Measurements from ENCODE around the gene PHLPP1. TPM values are rescaled to one million over a fixed set of nuclear protein-coding genes. Genes with fewer than 3 reads are reported as not detected.
A peak's percentile ranks its signal among the peaks of the same experiment; 100 is the strongest.

The PHLPP1 gene
- total RNA-seq, 1 experiment from 2014 or later = 39.9 TPM

DNA sequence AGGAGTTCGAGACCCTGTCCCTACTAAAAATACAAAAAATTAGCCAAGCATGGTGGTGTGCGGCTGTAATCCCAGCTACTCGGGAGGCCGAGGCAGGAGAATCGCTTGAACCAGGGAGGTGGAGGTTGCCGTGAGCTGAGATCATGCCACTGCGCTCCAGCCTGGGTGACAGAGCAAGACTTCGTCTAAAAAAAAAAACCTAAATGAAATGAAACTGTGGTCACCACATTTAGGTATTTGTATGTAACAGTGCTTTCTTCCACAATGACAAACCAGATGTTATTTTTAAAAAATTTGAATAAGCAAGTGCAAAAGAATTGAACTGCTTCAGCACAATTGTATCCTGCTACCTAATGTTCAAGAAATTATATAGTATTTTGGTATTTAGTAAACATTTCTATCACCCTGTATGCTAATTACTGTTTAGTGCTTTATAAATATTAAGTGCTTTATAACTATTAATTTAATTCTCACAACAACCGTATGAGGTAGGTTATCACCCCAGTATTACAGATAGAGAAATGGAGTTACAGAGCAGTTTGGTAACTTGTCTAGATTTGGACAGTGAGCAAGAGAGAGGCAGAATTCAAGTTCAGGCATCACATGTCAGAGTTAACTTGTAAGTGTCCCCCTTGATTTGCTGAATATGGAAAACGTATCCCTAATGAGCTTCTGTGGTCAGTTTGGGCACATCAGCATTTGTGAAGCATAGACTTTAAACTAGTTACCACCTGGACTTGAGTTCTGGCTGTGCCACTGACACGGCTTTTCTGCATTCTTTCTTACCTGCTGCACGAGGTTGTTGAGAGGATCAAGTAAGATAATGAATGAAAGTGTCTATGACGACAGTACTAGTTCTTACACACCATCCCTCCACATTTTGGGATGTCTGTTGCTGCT lies 14.4 kb downstream of the PHLPP1 start:
- Histone ChIP-seq H3K79me2 (ENCODE audit: insufficient read depth, low read length) (peaks cover 67% of the 10 kb centered on the region; the same call in 1 of the 2 replicates), H2AK5ac (ENCODE audit: insufficient read length, low read length) (no peak overlapping the region), H3K23ac (ENCODE audit: insufficient read length, low read depth, low read length) (no peak overlapping the region), H4K8ac (replicated peaks; ENCODE audit: insufficient read length, low read depth, low read length) (no peak overlapping the region), H3T11ph (ENCODE audit: low read length) (no peak overlapping the region), H3K79me1 (ENCODE audit: insufficient read depth, low read depth, low read length, poor library complexity, severe bottlenecking) (peaks cover 3% of the 10 kb centered on the region), H2AFZ (ENCODE audit: low read length) (no peak overlapping the region), H3K14ac (ENCODE audit: insufficient read depth, low read length) (no peak overlapping the region), H4K20me1 (ENCODE audit: control insufficient read depth, insufficient read depth, insufficient read length) (no peaks in the 10 kb centered on the region), H3K4me2 (ENCODE audit: insufficient read depth, insufficient read length, low read length) (no peak overlapping the region), H3K4ac (ENCODE audit: low read depth, low read length) (no peak overlapping the region), H3K56ac (ENCODE audit: insufficient read length, low read depth, low read length) (no peak overlapping the region), H4K5ac (ENCODE audit: insufficient read length, low read depth, low read length) (no peak overlapping the region), H4K91ac (ENCODE audit: insufficient read length, low read depth, low read length) (no peak overlapping the region), H3K9ac (ENCODE audit: extremely low read depth, insufficient read length, low read length) (no peak overlapping the region), H3K18ac (ENCODE audit: insufficient read length, low read depth, low read length) (no peak overlapping the region), H3K27me3 (ENCODE audit: insufficient read depth, low read length) (no peaks in the 10 kb centered on the region), H2BK20ac (ENCODE audit: low read depth, low read length, poor library complexity, severe bottlenecking) (no peak overlapping the region), H2BK120ac (ENCODE audit: low read depth, low read length, poor library complexity, severe bottlenecking) (no peak overlapping the region), H3K4me1 (ENCODE audit: insufficient read depth, low read length) (no peaks in the 10 kb centered on the region; the same call in 1 of the 2 replicates), H2BK5ac (ENCODE audit: insufficient read length, low read length) (no peak overlapping the region), H2BK15ac (ENCODE audit: low read depth, low read length) (no peak overlapping the region), H3K9me3 (ENCODE audit: control insufficient read depth, low read depth, low read length) (no peaks in the 10 kb centered on the region), H3K27ac (ENCODE audit: insufficient read length, low read depth, low read length) (no peak overlapping the region), H3K23me2 (ENCODE audit: insufficient read length, low read depth, low read length, poor library complexity, severe bottlenecking) (no peaks in the 10 kb centered on the region), H2BK12ac (ENCODE audit: insufficient read length, low read depth, low read length) (no peak overlapping the region)
- H3K4me3 Mint-ChIP-seq = no peak overlapping the region
- H3K27ac Mint-ChIP-seq = peak overlapping the region in 2 of 3 experiments; percentile 78 to 86; a peak in 4 of 7 replicates
- peaks cover 24% of the 10 kb centered on the region in 2 experiments for H3K4me1 Mint-ChIP-seq
- H3K9me3 Mint-ChIP-seq = peaks cover 7 to 19% of the 10 kb centered on the region in 2 experiments
- TF ChIP-seq, protein P1, sequence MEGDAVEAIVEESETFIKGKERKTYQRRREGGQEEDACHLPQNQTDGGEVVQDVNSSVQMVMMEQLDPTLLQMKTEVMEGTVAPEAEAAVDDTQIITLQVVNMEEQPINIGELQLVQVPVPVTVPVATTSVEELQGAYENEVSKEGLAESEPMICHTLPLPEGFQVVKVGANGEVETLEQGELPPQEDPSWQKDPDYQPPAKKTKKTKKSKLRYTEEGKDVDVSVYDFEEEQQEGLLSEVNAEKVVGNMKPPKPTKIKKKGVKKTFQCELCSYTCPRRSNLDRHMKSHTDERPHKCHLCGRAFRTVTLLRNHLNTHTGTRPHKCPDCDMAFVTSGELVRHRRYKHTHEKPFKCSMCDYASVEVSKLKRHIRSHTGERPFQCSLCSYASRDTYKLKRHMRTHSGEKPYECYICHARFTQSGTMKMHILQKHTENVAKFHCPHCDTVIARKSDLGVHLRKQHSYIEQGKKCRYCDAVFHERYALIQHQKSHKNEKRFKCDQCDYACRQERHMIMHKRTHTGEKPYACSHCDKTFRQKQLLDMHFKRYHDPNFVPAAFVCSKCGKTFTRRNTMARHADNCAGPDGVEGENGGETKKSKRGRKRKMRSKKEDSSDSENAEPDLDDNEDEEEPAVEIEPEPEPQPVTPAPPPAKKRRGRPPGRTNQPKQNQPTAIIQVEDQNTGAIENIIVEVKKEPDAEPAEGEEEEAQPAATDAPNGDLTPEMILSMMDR (conservative IDR thresholded peaks at IDR 0.05) = no peak
- WGBS (ENCODE audit: extremely low coverage, insufficient read length, low lambda C conversion rate) = no CpG with 5 or more reads among the region's 13 CpGs
- no peaks in the 10 kb centered on the region for H3K27me3 Mint-ChIP-seq (ENCODE audit: low read depth)
- peaks cover 12 to 34% (median 32%) of the 10 kb centered on the region in 3 experiments for H3K36me3 Mint-ChIP-seq (ENCODE audit: insufficient read depth in 1 of 3, low read depth in 3 of 3)
- no peak for DNase-seq

Data from H9 (cell line).